ENCODE results near the gene PARM1. TPM values are rescaled to one million over a fixed set of nuclear protein-coding genes. Genes with fewer than 3 reads are reported as not detected.

Gene PARM1
- total and polyA plus RNA-seq, 9 of the 15 experiments (the other 6 are each of a cell fraction or from before 2014, with no cell fraction given) = 0.07 TPM; not detected in 8

DNA sequence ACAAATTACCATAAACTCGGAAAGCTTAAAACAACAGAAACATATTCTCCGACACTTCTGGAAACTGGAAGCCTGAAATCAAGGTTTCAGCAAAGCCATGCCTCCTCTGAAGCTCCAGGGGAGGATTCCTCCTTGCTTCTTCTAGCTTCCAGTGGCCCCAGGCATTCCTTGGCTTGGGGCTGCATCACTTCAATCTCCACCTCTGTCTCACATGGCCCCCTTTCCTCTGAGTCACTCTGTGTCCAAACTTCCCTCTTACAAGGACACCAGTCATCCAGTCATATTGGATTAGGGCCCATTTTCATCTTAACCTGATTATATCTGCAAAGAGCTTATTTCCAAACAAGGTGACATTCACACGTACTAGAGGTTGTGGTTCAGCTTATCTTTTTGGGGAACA, 17.3 kb downstream of the PARM1 start:
- Histone ChIP-seq H3K36me3 (ENCODE audit: control insufficient read depth, insufficient read depth, low read length) (no peaks in the 10 kb centered on the region), H3K27ac (ENCODE audit: extremely low read depth, low read depth, low read length) (no peak overlapping the region), H3K4me2 (ENCODE audit: insufficient read depth, low read length) (no peak overlapping the region), H3K79me2 (ENCODE audit: control insufficient read depth, insufficient read depth, low read length) (no peaks in the 10 kb centered on the region), H3K9me1 (ENCODE audit: control insufficient read depth, insufficient read depth, low read length) (no peaks in the 10 kb centered on the region), H2AFZ (ENCODE audit: low read depth, low read length) (no peak overlapping the region), H3K27me3 (ENCODE audit: control insufficient read depth in 2 of 2, insufficient read depth in 2 of 2, low read length in 2 of 2) (no peaks in the 10 kb centered on the region), H3K4me3 (no peak overlapping the region), H3K9me3 (replicated peaks; ENCODE audit: control insufficient read depth, insufficient read depth, low read depth, low read length) (no peaks in the 10 kb centered on the region), H4K20me1 (replicated peaks; ENCODE audit: control insufficient read depth, insufficient read depth, low read length) (no peaks in the 10 kb centered on the region), H3K4me1 (replicated peaks in 1 of 2; ENCODE audit: control insufficient read depth in 2 of 2, insufficient read depth in 2 of 2, low read length in 2 of 2) (no peaks in the 10 kb centered on the region), H3K9ac (ENCODE audit: insufficient read depth in 1 of 2, low read depth in 2 of 2, low read length in 2 of 2) (no peak overlapping the region)
- intact Hi-C loops (cut with micrococcal nuclease) (no loop called here), in situ Hi-C loops (cut with MboI) (no loop called here)
- ChIA-PET CTCF (ENCODE audit: low intra/inter-chr PET ratio) (no interaction called here), POLR2A (no interaction called here)
- no TSS peak for BruUV-seq (replicated peaks)
- 0% methylated on average over 3 of the region's 3 CpGs for WGBS (ENCODE audit: insufficient coverage, low coverage, missing lambda C conversion rate)
- FAIRE-seq = no peak
- TF ChIP-seq MEF2D (tag; conservative IDR thresholded peaks at IDR 0.05; ENCODE audit: low read depth) = no peak
- TF ChIP-seq NR4A1 (CRISPR knock-in tag; IDR thresholded peaks at IDR 0.05) = no peak
- no peak for TF ChIP-seq NR4A1 (tag; IDR thresholded peaks at IDR 0.05)
- no peak for TF ChIP-seq ZNF384 (IDR thresholded peaks at IDR 0.05; ENCODE audit: low read depth, low read length)
- no peak for TF ChIP-seq HOXB6 (CRISPR knock-in tag; IDR thresholded peaks at IDR 0.05; ENCODE audit: borderline replicate concordance)
- TF ChIP-seq DPF2 (IDR thresholded peaks at IDR 0.05) = no peak
- DNase-seq (ENCODE audit: extremely low read depth in 1 of 4, low spot score in 3 of 4) = no peak
- ATAC-seq = no peak

DNA sequence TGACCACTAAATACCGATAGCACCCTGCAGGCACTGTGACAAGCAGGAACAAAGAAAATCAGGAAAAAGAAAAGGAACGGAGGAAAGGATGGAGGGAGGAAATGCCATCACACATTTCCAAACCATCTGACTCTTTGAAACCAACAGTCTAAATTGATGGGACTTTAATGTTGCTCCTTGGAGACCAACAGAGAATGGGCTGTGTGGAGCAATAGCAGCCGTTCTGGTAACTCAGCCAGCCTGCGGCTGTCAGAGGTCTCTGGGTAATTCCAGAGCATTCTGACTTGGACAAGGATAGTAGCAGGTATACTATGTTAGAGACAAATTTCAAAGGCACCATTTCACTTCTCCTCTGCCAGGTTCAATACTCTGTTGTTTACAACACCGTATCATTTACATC, 18.0 kb downstream of the PARM1 start:
- in situ Hi-C loops (cut with MboI) (no loop called here), intact Hi-C loops (cut with micrococcal nuclease) (no loop called here)
- no peak overlapping the region for H3K27ac ChIP-seq (ENCODE audit: extremely low read depth, low read depth, low read length)
- no peak overlapping the region for H3K9ac ChIP-seq (ENCODE audit: insufficient read depth in 1 of 2, low read depth in 2 of 2, low read length in 2 of 2)
- no peaks in the 10 kb centered on the region for H3K9me3 ChIP-seq (replicated peaks; ENCODE audit: control insufficient read depth, insufficient read depth, low read depth, low read length)
- no peaks in the 10 kb centered on the region for H4K20me1 ChIP-seq (replicated peaks; ENCODE audit: control insufficient read depth, insufficient read depth, low read length)
- no peak overlapping the region for H2AFZ ChIP-seq (ENCODE audit: low read depth, low read length)
- H3K9me1 ChIP-seq (ENCODE audit: control insufficient read depth, insufficient read depth, low read length) = no peaks in the 10 kb centered on the region
- BruUV-seq (replicated peaks) = no TSS peak
- no peaks in the 10 kb centered on the region for H3K4me1 ChIP-seq (replicated peaks in 1 of 2; ENCODE audit: control insufficient read depth in 2 of 2, insufficient read depth in 2 of 2, low read length in 2 of 2)
- no peak overlapping the region for H3K4me3 ChIP-seq
- 2% methylated on average over 5 of the region's 5 CpGs for WGBS (ENCODE audit: insufficient coverage, low coverage, missing lambda C conversion rate)
- FAIRE-seq = no peak
- no peak overlapping the region for H3K4me2 ChIP-seq (ENCODE audit: insufficient read depth, low read length)
- H3K27me3 ChIP-seq (ENCODE audit: control insufficient read depth in 2 of 2, insufficient read depth in 2 of 2, low read length in 2 of 2) = no peaks in the 10 kb centered on the region
- H3K36me3 ChIP-seq (ENCODE audit: control insufficient read depth, insufficient read depth, low read length) = no peaks in the 10 kb centered on the region
- ATAC-seq = no peak
- no peak for DNase-seq (ENCODE audit: extremely low read depth in 1 of 4, low spot score in 3 of 4)
- CTCF ChIA-PET (ENCODE audit: low intra/inter-chr PET ratio) = no interaction called here
- POLR2A ChIA-PET = no interaction called here
- TF ChIP-seq MEIS2 (IDR thresholded peaks at IDR 0.05; ENCODE audit: partially characterized antibody) = no peak
- TF ChIP-seq PREB (CRISPR knock-in tag; IDR thresholded peaks at IDR 0.05) = no peak
- TF ChIP-seq HEY1 (CRISPR knock-in tag; IDR thresholded peaks at IDR 0.05; ENCODE audit: borderline replicate concordance) = no peak
- no peak for TF ChIP-seq CREM (IDR thresholded peaks at IDR 0.05; ENCODE audit: low read depth)
- no peak for TF ChIP-seq NUFIP1 (IDR thresholded peaks at IDR 0.05; ENCODE audit: partially characterized antibody)
- TF ChIP-seq FOXJ3 (CRISPR knock-in tag; IDR thresholded peaks at IDR 0.05) = no peak
- no peak for TF ChIP-seq ZBTB43 (CRISPR knock-in tag; IDR thresholded peaks at IDR 0.05)
- TF ChIP-seq ZNF224 (CRISPR knock-in tag; IDR thresholded peaks at IDR 0.05) = no peak
- no peak for TF ChIP-seq SAFB (IDR thresholded peaks at IDR 0.05; ENCODE audit: borderline replicate concordance, low read depth, low read length)
- no peak for TF ChIP-seq KLF16 (IDR thresholded peaks at IDR 0.05)
- no peaks in the 10 kb centered on the region for H3K79me2 ChIP-seq (ENCODE audit: control insufficient read depth, insufficient read depth, low read length)
